Colonic mucosa (tissue), 4 donors: ENCODE data around the gene BLNK. TPM values are rescaled to one million over a fixed set of nuclear protein-coding genes. Genes with fewer than 3 reads are reported as not detected.
A peak's percentile ranks its signal among the peaks of the same experiment; 100 is the strongest.

ENCODE experiments used
- DNase-seq: peaks from one replicate; pipeline ENCODE4 v3.0.0-alpha.2; 2020
- H3K27ac ChIP-seq: fragments of 200-600 bp; one replicate; pipeline ENCODE4 v1.8.0; 2021
- H3K27me3 ChIP-seq: fragments of 200-600 bp; one replicate; pipeline ENCODE4 v1.8.0; 2021
- H3K36me3 ChIP-seq: fragments of 200-600 bp; one replicate; pipeline ENCODE4 v1.8.0; 2021
- H3K4me1 ChIP-seq: fragments of 200-600 bp; one replicate; pipeline ENCODE4 v1.8.0; 2021; ENCODE audit warnings: mild to moderate bottlenecking
- H3K4me3 ChIP-seq: fragments of 200-600 bp; one replicate; pipeline ENCODE4 v1.8.0; 2021
- H3K9ac ChIP-seq, 2 donors: one replicate each; pipeline ENCODE4 v1.7.0; 2013; ENCODE audit warnings: control low read depth in 2 of 2, low read depth in 2 of 2, low read length in 2 of 2
- H3K9me3 ChIP-seq: fragments of 200-600 bp; one replicate; pipeline ENCODE4 v1.8.0; 2021
- CTCF ChIP-seq: fragments of 200-600 bp; IDR thresholded peaks from one replicate; pipeline ENCODE4 v1.8.0; 2022; ENCODE audit warnings: antibody characterized with exemption, mild to moderate bottlenecking
- intact Hi-C: fragments of 100-400 bp; cut with DNase I; formaldehyde crosslinking; loops from one replicate; pipeline ENCODE4 v1.14.1; 2022
- total RNA-seq, 2 donors: library from RNA; stranded (reverse); fragmentation: NEBNext Ultra II Directional in 1 of 2; extraction: Animal tissue kit (Norgen Biotek cat#: 25700) in 1 of 2; gene quantifications; one replicate each; pipeline ENCODE4 v1.2.1, GENCODE V29; 2021
- donor health status: healthy.
- donor health status: DM: no; HTN: no; CAD: no.
- donor health status: DM: no; HTN: no; CAD: no.

The BLNK gene
- total RNA-seq, 2 donors from 2014 or later, result 13.5 to 24.0 TPM

DNA sequence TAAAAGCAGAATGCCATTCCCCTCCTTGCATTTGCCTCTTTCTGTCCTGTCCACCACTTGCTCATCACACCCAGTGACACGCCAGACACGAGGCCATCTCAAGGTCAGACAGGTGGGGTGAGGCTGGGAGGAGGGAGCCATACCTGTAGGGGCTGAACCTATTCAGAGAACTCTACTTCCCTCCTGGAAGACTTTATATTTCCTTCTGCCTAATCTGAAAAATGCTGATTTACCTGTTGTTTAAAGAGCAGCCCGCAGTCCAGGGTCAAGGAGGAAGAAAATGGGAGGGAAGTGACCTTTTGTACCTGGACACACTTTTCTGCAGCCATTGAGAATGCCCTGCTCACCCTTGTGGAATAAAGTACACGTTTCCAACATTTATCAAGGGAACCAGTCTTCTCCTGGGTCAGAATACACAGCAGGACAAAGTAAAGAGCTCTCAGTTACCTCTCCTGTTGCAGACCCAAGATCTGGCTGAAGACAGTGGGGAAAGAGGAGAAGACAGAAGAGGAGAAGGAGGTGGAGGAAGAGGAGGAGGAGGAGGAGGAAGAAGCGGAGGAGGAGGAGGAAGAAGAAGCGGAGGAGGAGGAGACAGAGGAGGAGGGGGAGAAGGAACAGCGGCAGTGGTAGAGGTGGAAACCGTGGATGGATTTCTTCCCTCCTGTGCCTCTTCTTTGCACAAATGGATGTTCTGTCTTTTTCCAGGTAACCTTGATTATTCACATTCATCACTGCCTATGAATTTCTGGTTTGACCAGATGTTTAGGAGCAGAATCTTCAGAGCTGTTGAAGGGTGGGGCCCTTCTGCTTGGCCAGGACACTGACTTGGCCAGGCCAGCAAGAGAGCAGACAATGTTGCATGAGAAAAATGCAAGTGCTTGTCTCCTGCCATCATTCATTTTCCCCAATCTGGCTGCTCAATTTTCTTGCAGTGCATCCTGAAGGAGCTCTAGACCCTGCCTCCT is 1.2 kb upstream of the BLNK start:
- peak; percentile 55 for DNase-seq
- intact Hi-C loops, result no loop called here
- Histone ChIP-seq H3K4me1 (peaks cover 9% of the 10 kb centered on the region), H3K36me3 (no peaks in the 10 kb centered on the region), H3K27me3 (no peaks in the 10 kb centered on the region), H3K9me3 (no peaks in the 10 kb centered on the region), H3K27ac (peak overlapping the region; percentile 92), H3K4me3 (no peak overlapping the region), H3K9ac (peak overlapping the region in 1 of 2 donors; percentile 76)
- TF ChIP-seq CTCF, result no peak

DNA sequence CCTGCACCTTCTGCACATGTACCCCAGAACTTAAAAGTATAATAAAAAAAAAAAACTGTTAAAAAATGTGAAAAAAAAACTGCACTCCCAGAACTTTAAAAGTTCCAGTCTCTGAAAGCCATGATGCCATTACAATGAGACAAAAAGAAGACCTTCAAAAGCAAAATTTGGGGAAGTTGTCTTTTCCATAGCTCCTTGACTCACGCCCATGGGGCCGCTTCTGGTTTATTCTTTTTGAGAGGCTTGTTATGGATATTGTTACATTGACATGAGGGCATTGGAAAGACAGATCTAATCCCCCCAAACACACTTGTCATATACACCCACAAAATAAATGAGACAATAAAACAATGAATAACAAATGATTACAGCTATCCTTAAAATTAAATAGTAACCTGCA is 798 bp downstream of the BLNK start:
- intact Hi-C loops, result no loop called here
- Histone ChIP-seq H3K27ac (peak overlapping the region; percentile 92), H3K36me3 (no peaks in the 10 kb centered on the region), H3K4me1 (peaks cover 13% of the 10 kb centered on the region), H3K27me3 (no peaks in the 10 kb centered on the region), H3K9ac (peak overlapping the region in 1 of 2 donors; percentile 76), H3K4me3 (peak overlapping the region; percentile 12), H3K9me3 (no peaks in the 10 kb centered on the region)
- peak; percentile 26 for DNase-seq
- TF ChIP-seq CTCF, result no peak

GRCh38 chr10:96269438-96270300 is 1.7 kb downstream of the BLNK start:
- Histone ChIP-seq H3K9me3 (no peaks in the 10 kb centered on the region), H3K36me3 (no peaks in the 10 kb centered on the region), H3K27ac (peak overlapping the region; percentile 92), H3K27me3 (no peaks in the 10 kb centered on the region), H3K9ac (peak overlapping the region in 1 of 2 donors; percentile 80), H3K4me1 (peaks cover 13% of the 10 kb centered on the region), H3K4me3 (peak overlapping the region; percentile 12)
- no peak for TF ChIP-seq CTCF
- peak; percentile 68 for DNase-seq
- intact Hi-C loops, result no loop called here

GRCh38 chr10:96268341-96268909 is 2.9 kb downstream of the BLNK start:
- H3K4me1 ChIP-seq, result peaks cover 13% of the 10 kb centered on the region
- peak overlapping the region; percentile 92 for H3K27ac ChIP-seq
- no peak overlapping the region for H3K4me3 ChIP-seq
- no peaks in the 10 kb centered on the region for H3K9me3 ChIP-seq
- H3K36me3 ChIP-seq, result no peaks in the 10 kb centered on the region
- no peak overlapping the region for H3K9ac ChIP-seq
- intact Hi-C loops, result no loop called here
- no peak for TF ChIP-seq CTCF
- DNase-seq, result no peak
- no peaks in the 10 kb centered on the region for H3K27me3 ChIP-seq

GRCh38 chr10:96267234-96267705 is 4.1 kb downstream of the BLNK start:
- H3K36me3 ChIP-seq, result no peaks in the 10 kb centered on the region
- H3K9ac ChIP-seq, result peak overlapping the region in 1 of 2 donors; percentile 30
- peak; percentile 58 for DNase-seq
- intact Hi-C loops, result no loop called here
- no peak overlapping the region for H3K4me3 ChIP-seq
- no peaks in the 10 kb centered on the region for H3K9me3 ChIP-seq
- H3K4me1 ChIP-seq, result peaks cover 7% of the 10 kb centered on the region
- H3K27ac ChIP-seq, result peak overlapping the region; percentile 23
- TF ChIP-seq CTCF, result no peak
- no peaks in the 10 kb centered on the region for H3K27me3 ChIP-seq
